Astrocyte (in vitro differentiated cells and primary cell): ENCODE results near the gene ITIH2.

ENCODE experiments used
- CTCF ChIP-seq: IDR thresholded peaks from 2 replicates; pipeline ENCODE4 v1.5.1; 2011; ENCODE audit warnings: low read depth, mild to moderate bottlenecking, inconsistent platforms, low read length, moderate library complexity; ENCODE audit not compliant: insufficient read depth
- EZH2 ChIP-seq: IDR thresholded peaks from 2 replicates; pipeline ENCODE4 v1.6.1; 2012; ENCODE audit warnings: mild to moderate bottlenecking, low read length, inconsistent platforms; ENCODE audit not compliant: insufficient read depth

GRCh38 chr10:7717767-7718166, 14.7 kb downstream of the ITIH2 start:
- no peak for TF ChIP-seq CTCF
- no peak for TF ChIP-seq EZH2
